ENCODE measurements around the gene DXO.
"Not testable (repeated sequence)": the region's sequence is repeated elsewhere in the genome, so short reads cannot be mapped to it uniquely, and the experiment has no call there.

The DXO gene

DNA sequence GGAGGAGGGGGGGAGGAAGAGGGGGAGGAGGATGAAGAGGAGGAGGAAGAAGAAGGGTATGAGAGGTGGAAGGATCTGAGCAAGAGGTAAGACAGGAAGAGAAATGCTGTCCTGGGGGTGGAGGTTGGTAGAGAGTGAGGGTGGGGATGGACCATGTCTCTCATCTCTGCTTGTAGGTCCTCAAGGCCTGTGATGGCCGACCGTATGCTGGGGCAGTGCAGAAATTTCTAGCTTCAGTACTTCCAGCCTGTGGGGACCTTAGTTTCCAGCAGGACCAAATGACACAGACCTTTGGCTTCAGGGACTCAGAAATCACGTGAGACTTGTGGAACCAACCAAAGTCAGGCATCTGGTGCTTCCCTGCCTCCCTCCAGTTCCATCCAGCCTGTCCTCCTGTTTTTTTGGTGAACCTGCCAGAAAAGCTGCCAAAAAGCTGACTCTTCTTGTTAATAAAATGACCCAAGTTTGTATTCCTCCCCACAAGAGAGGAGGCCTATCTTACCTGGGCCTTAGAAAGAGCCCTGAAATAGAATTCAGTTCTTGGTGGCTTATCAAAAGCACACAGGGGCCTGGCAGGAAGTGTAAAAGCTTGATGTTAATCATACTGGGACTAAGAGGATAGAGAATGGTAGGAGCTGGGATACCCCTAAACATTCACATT is 7.4 kb upstream of the DXO start:
- no peaks in the 10 kb centered on the region for H3K4me1 ChIP-seq (ENCODE audit: control insufficient read depth, insufficient read depth, low read length, unreplicated experiment)

GRCh38 chr6:31978831-31979230 is 6.9 kb upstream of the DXO start:
- Histone ChIP-seq H3K4me1 (ENCODE audit: control insufficient read depth, insufficient read depth, low read length, unreplicated experiment) (peaks cover 1% of the 10 kb centered on the region), H2AFZ (ENCODE audit: low read length, unreplicated experiment) (no peak overlapping the region), H3K27ac (ENCODE audit: low read depth, low read length) (no peak overlapping the region), H3K4me3 (ENCODE audit: low read depth, low read length) (no peak overlapping the region), H3K36me3 (ENCODE audit: insufficient read depth, low read length) (no peaks in the 10 kb centered on the region), H3K79me2 (ENCODE audit: control insufficient read depth, insufficient read depth, low read length, unreplicated experiment) (no peaks in the 10 kb centered on the region), H3K27me3 (ENCODE audit: insufficient read depth, low read length) (no peaks in the 10 kb centered on the region)

More for the DNA sequence above, 7.4 kb upstream of the DXO start:
- H2AFZ ChIP-seq (ENCODE audit: low read length, unreplicated experiment) = no peak overlapping the region
- no peak overlapping the region for H3K27ac ChIP-seq (ENCODE audit: low read depth, low read length)
- no peaks in the 10 kb centered on the region for H3K27me3 ChIP-seq (ENCODE audit: insufficient read depth, low read length)
- H3K79me2 ChIP-seq (ENCODE audit: control insufficient read depth, insufficient read depth, low read length, unreplicated experiment) = no peaks in the 10 kb centered on the region
- no peaks in the 10 kb centered on the region for H3K36me3 ChIP-seq (ENCODE audit: insufficient read depth, low read length)
- H3K4me3 ChIP-seq (ENCODE audit: low read depth, low read length) = no peak overlapping the region

DNA sequence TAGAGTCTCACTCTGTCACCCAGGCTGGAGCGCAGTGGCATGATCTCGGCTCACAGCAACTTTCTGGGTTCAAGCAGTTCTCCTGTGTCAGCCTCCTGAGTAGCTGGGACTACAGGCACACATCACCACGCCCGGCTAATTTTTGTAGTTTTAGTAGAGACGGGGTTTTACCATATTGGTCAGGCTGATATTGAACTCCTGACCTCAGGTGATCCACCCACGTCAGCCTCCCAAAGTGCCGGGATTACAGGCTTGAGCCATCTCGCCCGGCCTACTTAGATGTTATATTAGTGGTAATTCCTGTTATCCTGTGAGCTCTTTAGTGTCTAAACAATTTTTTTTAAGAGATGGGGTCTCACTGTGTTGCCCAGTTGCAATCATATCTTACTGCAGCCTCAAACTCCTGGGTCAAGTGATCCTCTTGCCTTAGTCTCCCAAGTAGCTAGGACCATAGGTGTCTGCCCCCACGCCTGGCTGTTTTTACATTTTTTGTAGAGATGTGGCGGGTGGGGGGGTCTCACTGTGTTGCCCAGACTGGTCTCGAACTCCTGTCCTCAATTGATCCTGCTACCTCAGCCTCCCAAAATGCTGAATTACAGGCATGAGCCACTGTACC is 6.0 kb upstream of the DXO start:
- Histone ChIP-seq H3K27me3 (ENCODE audit: insufficient read depth, low read length) (no peaks in the 10 kb centered on the region), H3K4me3 (ENCODE audit: low read depth, low read length) (no peak overlapping the region), H3K27ac (ENCODE audit: low read depth, low read length) (no peak overlapping the region), H3K79me2 (ENCODE audit: control insufficient read depth, insufficient read depth, low read length, unreplicated experiment) (peaks cover 9% of the 10 kb centered on the region), H3K4me1 (ENCODE audit: control insufficient read depth, insufficient read depth, low read length, unreplicated experiment) (peaks cover 10% of the 10 kb centered on the region), H2AFZ (ENCODE audit: low read length, unreplicated experiment) (no peak overlapping the region), H3K36me3 (ENCODE audit: insufficient read depth, low read length) (no peaks in the 10 kb centered on the region)

DNA sequence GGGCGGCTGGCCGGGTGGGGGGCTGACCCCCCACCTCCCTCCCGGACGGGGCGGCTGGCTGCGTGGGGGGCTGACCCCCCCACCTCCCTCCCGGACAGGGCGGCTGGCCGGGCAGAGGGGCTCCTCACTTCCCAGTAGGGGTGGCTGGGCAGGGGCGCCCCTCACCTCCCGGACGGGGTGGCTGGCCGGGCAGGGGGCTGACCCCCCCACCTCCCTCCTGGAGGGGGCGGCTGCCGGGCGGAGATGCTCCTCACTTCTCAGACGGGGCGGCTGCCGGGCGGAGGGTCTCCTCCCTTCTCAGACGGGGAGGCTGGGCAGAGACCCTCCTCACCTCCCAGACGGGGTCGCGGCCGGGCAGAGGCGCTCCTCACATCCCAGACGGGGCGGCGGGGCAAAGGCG is 4.1 kb upstream of the DXO start:
- not testable (repeated sequence) for H3K27ac ChIP-seq (ENCODE audit: low read depth, low read length); H2AFZ ChIP-seq (ENCODE audit: low read length, unreplicated experiment); H3K27me3 ChIP-seq (ENCODE audit: insufficient read depth, low read length); H3K36me3 ChIP-seq (ENCODE audit: insufficient read depth, low read length); H3K4me3 ChIP-seq (ENCODE audit: low read depth, low read length)
- peaks cover 11% of the 10 kb centered on the region for H3K4me1 ChIP-seq (ENCODE audit: control insufficient read depth, insufficient read depth, low read length, unreplicated experiment)
- H3K79me2 ChIP-seq (ENCODE audit: control insufficient read depth, insufficient read depth, low read length, unreplicated experiment) = peaks cover 19% of the 10 kb centered on the region

DNA sequence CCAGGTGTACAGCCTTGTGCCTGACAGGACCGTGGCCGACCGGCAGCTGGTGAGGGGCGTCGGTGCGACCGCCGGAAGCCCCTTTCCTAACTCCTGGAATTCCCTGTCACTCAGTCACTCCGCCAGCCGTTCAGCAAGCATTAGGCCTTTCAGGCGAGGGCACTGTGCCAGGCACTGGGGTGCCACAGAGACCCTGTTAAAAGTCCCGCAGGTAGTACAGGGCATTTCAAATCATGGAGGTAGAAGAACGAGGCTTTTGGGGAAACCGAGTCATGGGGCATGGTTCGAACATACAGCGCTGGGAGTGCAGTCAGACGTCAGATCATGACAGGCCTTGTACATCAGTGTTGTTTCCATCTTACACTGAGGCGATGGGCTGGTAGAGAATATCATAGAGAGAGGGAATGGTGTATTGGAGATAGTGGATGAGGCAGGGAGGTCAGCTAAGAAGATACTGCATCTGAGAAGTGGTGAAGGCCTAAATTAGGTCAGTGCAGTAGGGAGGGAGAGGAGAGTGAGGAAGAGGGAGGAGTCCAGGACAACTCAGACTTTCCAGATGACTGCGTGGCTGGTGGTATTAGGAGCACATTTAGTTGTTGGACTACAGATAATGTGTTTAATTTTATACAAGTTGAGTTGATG is 892 bp upstream of the DXO start:
- peak overlapping the region; percentile 90 for H3K27ac ChIP-seq (ENCODE audit: low read depth, low read length)
- peaks cover 27% of the 10 kb centered on the region for H3K79me2 ChIP-seq (ENCODE audit: control insufficient read depth, insufficient read depth, low read length, unreplicated experiment)
- no peaks in the 10 kb centered on the region for H3K36me3 ChIP-seq (ENCODE audit: insufficient read depth, low read length)

GRCh38 chr6:31971279-31971992 is 502 bp downstream of the DXO start:
- H3K4me3 ChIP-seq (ENCODE audit: low read depth, low read length) = peak overlapping the region; percentile 89
- peak overlapping the region; percentile 90 for H3K27ac ChIP-seq (ENCODE audit: low read depth, low read length)
- H3K36me3 ChIP-seq (ENCODE audit: insufficient read depth, low read length) = no peaks in the 10 kb centered on the region
- peak overlapping the region; percentile 47 for H2AFZ ChIP-seq (ENCODE audit: low read length, unreplicated experiment)
- H3K4me1 ChIP-seq (ENCODE audit: control insufficient read depth, insufficient read depth, low read length, unreplicated experiment) = peaks cover 27% of the 10 kb centered on the region
- H3K27me3 ChIP-seq (ENCODE audit: insufficient read depth, low read length) = no peaks in the 10 kb centered on the region
- H3K79me2 ChIP-seq (ENCODE audit: control insufficient read depth, insufficient read depth, low read length, unreplicated experiment) = peaks cover 27% of the 10 kb centered on the region

More for the DNA sequence above, 892 bp upstream of the DXO start:
- H3K4me3 ChIP-seq (ENCODE audit: low read depth, low read length) = peak overlapping the region; percentile 89
- H3K4me1 ChIP-seq (ENCODE audit: control insufficient read depth, insufficient read depth, low read length, unreplicated experiment) = peaks cover 27% of the 10 kb centered on the region
- no peaks in the 10 kb centered on the region for H3K27me3 ChIP-seq (ENCODE audit: insufficient read depth, low read length)
- peak overlapping the region; percentile 4 for H2AFZ ChIP-seq (ENCODE audit: low read length, unreplicated experiment)

- H3K36me3 ChIP-seq (ENCODE audit: insufficient read depth, low read length) = no peaks in the 10 kb centered on the region
- H3K27me3 ChIP-seq (ENCODE audit: insufficient read depth, low read length) = no peaks in the 10 kb centered on the region
- peaks cover 27% of the 10 kb centered on the region for H3K79me2 ChIP-seq (ENCODE audit: control insufficient read depth, insufficient read depth, low read length, unreplicated experiment)
- peaks cover 27% of the 10 kb centered on the region for H3K4me1 ChIP-seq (ENCODE audit: control insufficient read depth, insufficient read depth, low read length, unreplicated experiment)
- H2AFZ ChIP-seq (ENCODE audit: low read length, unreplicated experiment) = no peak overlapping the region
- H3K4me3 ChIP-seq (ENCODE audit: low read depth, low read length) = peak overlapping the region; percentile 89
- peak overlapping the region; percentile 90 for H3K27ac ChIP-seq (ENCODE audit: low read depth, low read length)
Observed at GRCh38 chr6:31970604-31971271, 1.2 kb downstream of the DXO start.

DNA sequence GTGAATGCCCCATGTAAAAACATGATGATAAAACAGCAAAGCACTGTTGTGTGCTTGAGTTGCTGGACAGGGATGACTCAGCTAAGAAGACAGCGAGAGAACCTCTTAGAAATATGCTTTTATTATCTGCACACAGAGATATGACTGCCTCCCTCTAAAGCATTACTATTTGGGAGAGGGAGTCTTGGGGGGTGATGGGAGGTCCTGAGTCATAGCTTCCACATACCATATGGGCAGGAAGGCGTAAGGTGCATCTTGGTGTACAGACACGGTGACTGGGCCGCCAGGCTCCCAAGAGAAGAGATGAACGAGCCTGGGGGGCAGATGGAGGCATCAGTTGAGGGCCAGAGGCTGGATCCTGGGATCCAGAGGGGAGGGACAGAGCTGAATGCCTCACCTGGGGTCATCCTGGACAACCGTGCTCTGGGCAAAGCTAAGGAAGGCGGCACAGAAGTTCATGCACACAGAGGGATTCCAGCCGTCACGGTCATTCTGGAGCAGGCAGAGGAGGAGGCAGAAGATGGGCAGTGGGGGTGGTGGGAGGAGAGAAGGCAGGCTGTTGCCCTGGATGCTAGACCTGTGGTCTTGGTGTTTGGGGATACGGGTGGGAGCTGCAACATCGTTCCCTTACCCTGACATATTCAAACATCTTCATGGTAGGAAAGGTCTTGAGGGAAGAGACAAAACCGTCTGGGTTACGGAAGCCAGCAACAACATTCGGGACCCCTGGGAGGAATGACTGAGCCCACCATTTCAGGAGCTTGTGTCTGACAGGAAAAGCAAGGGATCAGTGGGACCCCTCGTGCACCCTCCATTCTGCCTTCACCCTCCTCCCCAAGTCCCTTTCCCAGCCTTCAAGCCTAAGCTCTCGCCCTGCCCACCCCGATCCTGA is 2.0 kb downstream of the DXO start:
- H3K36me3 ChIP-seq (ENCODE audit: insufficient read depth, low read length) = no peaks in the 10 kb centered on the region
- peaks cover 27% of the 10 kb centered on the region for H3K79me2 ChIP-seq (ENCODE audit: control insufficient read depth, insufficient read depth, low read length, unreplicated experiment)
- peaks cover 27% of the 10 kb centered on the region for H3K4me1 ChIP-seq (ENCODE audit: control insufficient read depth, insufficient read depth, low read length, unreplicated experiment)
- peak overlapping the region; percentile 89 for H3K4me3 ChIP-seq (ENCODE audit: low read depth, low read length)
- no peak overlapping the region for H2AFZ ChIP-seq (ENCODE audit: low read length, unreplicated experiment)
- peak overlapping the region; percentile 90 for H3K27ac ChIP-seq (ENCODE audit: low read depth, low read length)
- H3K27me3 ChIP-seq (ENCODE audit: insufficient read depth, low read length) = no peaks in the 10 kb centered on the region

- H2AFZ ChIP-seq (ENCODE audit: low read length, unreplicated experiment) = no peak overlapping the region
- peak overlapping the region; percentile 24 for H3K27ac ChIP-seq (ENCODE audit: low read depth, low read length)
- H3K36me3 ChIP-seq (ENCODE audit: insufficient read depth, low read length) = no peaks in the 10 kb centered on the region
- H3K4me3 ChIP-seq (ENCODE audit: low read depth, low read length) = peak overlapping the region; percentile 89; the same call in 1 of the 2 replicates
- H3K4me1 ChIP-seq (ENCODE audit: control insufficient read depth, insufficient read depth, low read length, unreplicated experiment) = peaks cover 27% of the 10 kb centered on the region
- H3K79me2 ChIP-seq (ENCODE audit: control insufficient read depth, insufficient read depth, low read length, unreplicated experiment) = peaks cover 27% of the 10 kb centered on the region
- no peaks in the 10 kb centered on the region for H3K27me3 ChIP-seq (ENCODE audit: insufficient read depth, low read length)
Observed at GRCh38 chr6:31968791-31969711, 2.9 kb downstream of the DXO start.

Data from ACC112 (cell line).